ES-I3 (cell line): Measurements from ENCODE around the gene STEEP1.

Experiments used
- H3K36me3 ChIP-seq: 2 replicates; pipeline ENCODE4 v1.6.1; 2013; ENCODE audit warnings: mild to moderate bottlenecking, low read length, control low read depth, moderate library complexity; ENCODE audit not compliant: insufficient read depth
- H3K4me1 ChIP-seq: 2 replicates; pipeline ENCODE4 v1.6.1; 2013; ENCODE audit warnings: mild to moderate bottlenecking, control low read depth, low read length; ENCODE audit not compliant: insufficient read depth
- H3K9ac ChIP-seq: 2 replicates; pipeline ENCODE4 v1.6.1; 2013; ENCODE audit warnings: low read depth, mild to moderate bottlenecking, low read length, moderate library complexity
- H3K9me3 ChIP-seq: 2 replicates; pipeline ENCODE4 v1.6.1; 2013; ENCODE audit warnings: mild to moderate bottlenecking, low read length, moderate library complexity; ENCODE audit not compliant: control insufficient read depth, insufficient read depth

The STEEP1 gene

DNA sequence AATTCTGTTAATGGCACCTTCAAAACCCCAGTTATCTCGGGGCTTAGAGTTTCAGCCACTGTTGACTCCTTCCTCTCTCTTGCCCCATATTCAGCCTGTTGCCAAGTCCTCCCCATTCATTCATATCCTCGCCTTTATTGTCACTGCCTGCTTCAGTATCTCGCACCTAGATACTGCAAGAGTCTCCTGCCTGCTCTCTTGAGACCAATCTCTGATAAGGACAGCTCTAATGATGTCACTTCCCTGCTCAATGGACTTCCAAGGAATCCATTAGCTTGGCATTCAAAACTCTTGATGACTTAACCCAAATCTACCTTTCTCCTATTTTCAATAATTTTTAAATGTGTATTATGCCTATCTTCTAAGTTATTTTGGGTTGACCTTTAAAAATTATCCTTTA, 8.0 kb upstream of the STEEP1 start:
- Histone ChIP-seq H3K9ac (peak overlapping the region; percentile 72; the same call in 1 of the 2 replicates), H3K9me3 (no peaks in the 10 kb centered on the region)

GRCh38 chrX:119570351-119570835, 5.2 kb upstream of the STEEP1 start:
- no peak overlapping the region for H3K9ac ChIP-seq
- no peaks in the 10 kb centered on the region for H3K9me3 ChIP-seq
- H3K4me1 ChIP-seq = peaks cover 1% of the 10 kb centered on the region; the same call in 1 of the 2 replicates
- H3K36me3 ChIP-seq = no peaks in the 10 kb centered on the region

More for the DNA sequence above, 8.0 kb upstream of the STEEP1 start:
- Histone ChIP-seq H3K36me3 (peaks cover 7% of the 10 kb centered on the region; the same call in 1 of the 2 replicates), H3K4me1 (peaks cover 7% of the 10 kb centered on the region; the same call in 1 of the 2 replicates)

GRCh38 chrX:119552508-119552907, 12.7 kb downstream of the STEEP1 start:
- Histone ChIP-seq H3K9ac (no peak overlapping the region), H3K36me3 (no peaks in the 10 kb centered on the region), H3K4me1 (no peaks in the 10 kb centered on the region), H3K9me3 (no peaks in the 10 kb centered on the region)

DNA sequence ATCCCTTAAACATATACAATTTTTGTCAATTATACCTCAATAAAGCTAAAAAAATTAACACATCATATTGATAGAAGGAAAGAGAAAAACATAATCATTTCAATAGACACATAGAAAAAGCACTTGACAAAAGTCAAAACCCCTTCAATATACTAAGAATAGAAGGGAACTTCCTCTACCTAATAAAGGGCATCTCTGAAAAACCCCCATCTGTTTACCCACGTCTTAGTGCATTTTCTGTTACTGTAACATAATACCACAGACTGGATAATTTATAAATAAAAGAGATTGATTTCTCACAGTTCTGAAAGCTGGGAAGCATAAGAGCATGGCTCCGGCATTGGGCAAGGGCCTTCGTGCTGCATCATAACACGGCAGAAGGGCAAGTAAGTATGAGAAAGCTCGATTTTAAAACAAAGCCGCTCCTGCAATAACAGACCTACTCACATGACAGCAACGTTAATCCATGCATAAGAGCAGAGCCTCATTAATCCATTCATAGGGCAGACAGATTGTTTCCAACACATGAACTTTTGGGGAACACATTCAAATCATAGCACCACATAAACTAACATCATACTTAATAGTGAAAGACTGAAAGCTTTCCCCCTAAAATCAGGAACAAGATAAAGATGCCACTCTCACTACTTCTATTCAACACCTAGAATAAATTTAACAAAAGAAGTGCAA, 15.7 kb downstream of the STEEP1 start:
- Histone ChIP-seq H3K4me1 (no peaks in the 10 kb centered on the region), H3K36me3 (no peaks in the 10 kb centered on the region), H3K9me3 (no peaks in the 10 kb centered on the region), H3K9ac (no peak overlapping the region)

DNA sequence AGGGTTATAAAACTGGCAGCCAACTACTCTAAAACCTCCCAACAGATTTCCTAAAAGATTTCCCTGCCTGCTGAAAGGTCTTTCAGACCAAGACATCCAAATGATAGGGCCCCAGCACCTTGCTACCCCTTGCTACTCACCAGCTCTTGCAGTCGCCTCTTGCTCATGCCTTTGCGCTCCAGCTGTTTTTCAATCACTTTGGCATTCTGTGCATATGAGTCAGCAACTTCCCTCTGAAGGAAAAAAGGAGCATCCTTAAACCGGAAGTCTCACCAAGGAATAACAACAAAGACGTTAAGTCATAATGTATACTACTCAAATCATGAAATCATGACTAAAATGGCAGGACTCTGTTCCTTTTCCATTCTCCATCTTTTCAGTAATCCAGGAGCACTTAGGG, 24.0 kb downstream of the STEEP1 start:
- no peak overlapping the region for H3K9ac ChIP-seq
- H3K9me3 ChIP-seq = no peaks in the 10 kb centered on the region
- peaks cover 3% of the 10 kb centered on the region for H3K36me3 ChIP-seq
- peaks cover 10% of the 10 kb centered on the region for H3K4me1 ChIP-seq

GRCh38 chrX:119539872-119540271, 25.3 kb downstream of the STEEP1 start:
- Histone ChIP-seq H3K9ac (no peak overlapping the region), H3K4me1 (peaks cover 10% of the 10 kb centered on the region), H3K9me3 (no peaks in the 10 kb centered on the region), H3K36me3 (peaks cover 3% of the 10 kb centered on the region)

DNA sequence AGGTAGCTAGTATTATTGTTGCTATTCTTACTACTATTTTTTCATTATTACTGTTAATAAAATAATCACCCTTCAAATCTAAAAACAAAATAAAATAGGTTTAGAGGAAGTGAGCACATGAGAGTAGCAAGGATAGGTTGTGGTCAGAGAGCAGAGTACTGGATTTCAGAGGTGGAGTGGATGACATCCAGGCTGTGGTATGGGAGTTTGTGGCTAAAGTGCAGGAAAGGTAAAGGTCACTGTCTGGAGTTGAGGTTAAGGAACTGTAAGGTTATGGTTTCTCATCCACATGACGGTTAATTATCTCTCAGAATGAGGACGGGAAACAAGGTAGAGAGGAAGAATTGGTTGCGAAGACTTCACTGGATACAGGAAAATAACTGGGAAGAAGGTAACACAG, 27.7 kb downstream of the STEEP1 start:
- peaks cover 3% of the 10 kb centered on the region for H3K36me3 ChIP-seq
- peaks cover 10% of the 10 kb centered on the region for H3K4me1 ChIP-seq
- no peaks in the 10 kb centered on the region for H3K9me3 ChIP-seq
- H3K9ac ChIP-seq = no peak overlapping the region

DNA sequence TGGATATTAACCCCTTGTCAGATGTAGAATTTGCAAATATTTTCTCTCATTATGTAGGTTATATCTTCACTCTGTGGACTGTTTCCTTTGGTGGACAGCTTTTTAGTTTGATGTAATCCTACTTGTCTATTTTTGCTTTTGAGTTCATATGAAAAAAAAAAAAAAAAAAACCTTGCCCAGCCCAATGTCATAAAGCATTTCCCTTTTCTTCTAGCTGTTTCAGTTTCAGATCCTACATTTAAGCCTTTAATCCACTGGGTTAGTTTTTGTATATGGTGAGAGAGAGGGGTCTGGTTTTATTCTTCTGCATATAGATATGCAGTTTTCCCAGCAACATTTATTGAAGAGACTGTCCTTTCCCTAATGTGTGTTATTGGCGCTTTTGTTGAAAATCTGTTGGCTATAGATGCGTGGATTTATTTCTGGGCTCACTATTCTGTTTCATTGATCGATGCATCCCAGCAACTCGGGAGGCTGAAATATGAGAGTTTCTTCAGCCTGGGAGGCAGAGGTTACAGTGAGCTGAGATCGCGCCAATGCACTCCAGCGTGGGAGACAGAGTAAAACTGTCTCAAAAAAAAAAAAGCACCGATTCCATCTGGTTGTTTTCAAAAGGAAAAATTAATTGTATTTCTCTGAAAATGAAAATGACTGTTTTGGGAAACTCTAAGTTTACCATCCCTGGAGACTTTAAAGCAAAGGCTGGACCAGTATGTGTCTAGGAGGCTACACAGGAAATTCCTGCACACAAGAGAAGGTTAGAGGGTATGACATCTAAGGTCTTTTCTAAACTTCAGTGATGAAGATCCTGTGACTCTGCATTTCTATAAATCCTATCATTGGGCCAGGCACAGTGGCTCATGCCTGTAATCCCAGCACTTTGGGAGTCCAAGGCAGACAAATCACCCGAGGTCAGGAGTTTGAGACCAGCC, 35.6 kb downstream of the STEEP1 start:
- Histone ChIP-seq H3K9ac (no peak overlapping the region), H3K36me3 (no peaks in the 10 kb centered on the region; the same call in 1 of the 2 replicates), H3K9me3 (no peaks in the 10 kb centered on the region), H3K4me1 (no peaks in the 10 kb centered on the region)

DNA sequence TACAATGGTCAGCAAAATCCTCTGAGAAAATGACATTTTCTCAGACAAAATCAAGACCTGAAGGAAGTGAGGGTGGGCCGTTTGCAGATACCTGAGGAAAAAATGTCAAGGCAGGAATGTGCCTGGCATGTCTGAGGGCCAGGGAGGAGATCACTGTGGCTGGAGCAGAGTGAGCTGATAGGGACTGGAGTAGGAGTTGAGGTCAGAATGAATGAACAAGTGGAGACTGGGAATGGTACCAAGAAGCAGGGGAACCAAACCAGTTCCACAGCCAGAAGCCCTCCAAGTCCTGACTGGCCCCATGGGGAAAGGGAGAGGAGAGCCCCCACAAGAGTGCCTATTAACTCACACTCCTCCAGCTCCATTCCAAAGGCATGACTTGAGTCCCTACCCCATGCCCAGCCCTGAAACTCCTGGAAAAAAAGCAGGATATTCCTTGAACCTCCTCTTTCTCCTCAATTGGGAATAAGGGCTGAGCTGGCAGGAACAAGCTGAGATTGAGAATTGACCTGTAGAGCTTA, 41.5 kb downstream of the STEEP1 start:
- no peak overlapping the region for H3K9ac ChIP-seq
- H3K9me3 ChIP-seq = no peaks in the 10 kb centered on the region
- no peaks in the 10 kb centered on the region for H3K36me3 ChIP-seq
- H3K4me1 ChIP-seq = no peaks in the 10 kb centered on the region

DNA sequence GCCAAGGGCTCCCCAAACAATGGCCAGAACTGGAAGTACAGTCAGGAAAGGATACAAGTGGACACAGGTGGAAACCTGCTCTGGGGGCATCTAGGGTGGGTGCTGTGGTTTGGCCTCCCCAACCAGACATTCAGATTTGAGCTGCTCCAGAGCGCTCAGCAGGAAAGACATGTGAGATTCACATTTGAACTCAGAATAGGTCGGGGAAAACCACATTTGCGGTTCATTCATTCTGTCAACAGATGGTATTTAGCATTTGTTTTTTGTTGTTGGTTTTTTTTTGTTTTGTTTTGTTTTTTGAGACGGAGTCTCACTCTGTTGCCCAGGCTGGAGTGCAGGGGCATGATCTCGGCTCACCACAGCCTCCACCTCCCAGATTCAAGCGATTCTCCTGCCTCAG, 44.0 kb downstream of the STEEP1 start:
- no peak overlapping the region for H3K9ac ChIP-seq
- no peaks in the 10 kb centered on the region for H3K9me3 ChIP-seq
- H3K36me3 ChIP-seq = no peaks in the 10 kb centered on the region
- no peaks in the 10 kb centered on the region for H3K4me1 ChIP-seq

DNA sequence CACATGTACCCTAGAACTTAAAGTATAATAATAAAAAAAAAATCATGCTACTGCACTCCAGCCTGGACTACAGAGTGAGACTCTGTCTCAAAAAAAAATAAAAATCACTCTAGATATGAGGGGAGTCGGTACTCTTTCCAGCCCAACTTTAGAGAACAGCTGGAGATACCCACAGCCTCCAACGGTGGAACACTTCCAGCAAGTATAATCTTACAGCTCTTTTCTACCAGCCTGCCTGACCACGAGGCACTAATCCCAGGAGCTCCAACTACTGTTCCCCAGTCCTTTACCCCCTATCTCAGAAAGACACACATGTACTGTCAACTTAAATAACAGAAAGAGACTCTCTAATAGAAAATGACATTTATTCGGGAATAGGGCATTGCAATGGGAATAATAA, 46.8 kb downstream of the STEEP1 start:
- H3K36me3 ChIP-seq = no peaks in the 10 kb centered on the region
- H3K9ac ChIP-seq = no peak overlapping the region
- H3K4me1 ChIP-seq = no peaks in the 10 kb centered on the region
- H3K9me3 ChIP-seq = no peaks in the 10 kb centered on the region

DNA sequence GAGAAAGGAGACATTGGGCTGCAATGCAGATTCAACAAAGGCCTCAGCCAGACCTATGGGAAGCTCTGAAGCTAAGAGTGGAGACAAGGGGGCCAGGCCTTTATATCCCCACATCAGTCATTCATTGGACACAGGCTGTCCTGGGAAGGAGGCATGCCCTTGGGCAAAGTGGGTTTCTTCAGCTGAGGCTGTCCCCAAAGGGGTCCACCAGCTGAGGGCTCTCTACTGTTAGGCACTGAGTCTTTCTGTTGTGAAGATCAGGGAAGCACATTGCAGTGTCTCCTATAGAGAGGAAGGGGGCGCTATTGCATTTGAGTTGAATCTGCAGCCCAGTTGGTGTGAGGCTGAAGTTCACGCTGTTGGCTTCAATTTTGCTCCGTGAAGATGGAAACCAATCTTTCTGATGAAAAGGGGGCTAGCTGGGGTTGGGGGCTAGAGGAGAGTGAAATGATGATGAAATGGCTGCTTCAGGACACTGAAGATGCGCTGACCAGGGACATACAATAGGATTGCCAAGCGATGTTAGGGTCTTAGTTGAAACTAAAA, 49.0 kb downstream of the STEEP1 start:
- Histone ChIP-seq H3K4me1 (no peaks in the 10 kb centered on the region), H3K9ac (no peak overlapping the region), H3K9me3 (no peaks in the 10 kb centered on the region), H3K36me3 (no peaks in the 10 kb centered on the region)

- Histone ChIP-seq H3K4me1 (no peaks in the 10 kb centered on the region), H3K36me3 (no peaks in the 10 kb centered on the region), H3K9ac (no peak overlapping the region), H3K9me3 (no peaks in the 10 kb centered on the region)
Measured at GRCh38 chrX:119512146-119512800, 52.9 kb downstream of the STEEP1 start.

DNA sequence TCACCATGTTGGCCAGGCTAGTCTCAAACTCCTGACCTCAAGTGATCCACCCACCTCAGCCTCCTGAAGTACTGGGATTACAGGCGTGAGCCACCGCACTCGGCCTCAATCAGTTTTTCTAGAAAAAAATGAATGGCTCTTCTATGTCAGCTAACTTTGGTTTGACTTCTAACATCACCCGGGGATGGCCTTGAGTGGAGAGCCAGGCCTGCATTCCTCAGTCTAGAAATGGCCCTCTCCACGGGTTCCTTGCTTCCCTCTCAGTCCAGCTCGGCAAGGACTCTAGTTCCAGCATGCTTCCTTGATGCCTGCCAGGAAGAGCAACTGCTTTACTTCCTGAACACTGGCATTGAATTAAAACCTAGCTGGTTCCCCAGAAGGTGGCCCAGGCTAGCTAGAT, 58.0 kb downstream of the STEEP1 start:
- Histone ChIP-seq H3K9me3 (no peaks in the 10 kb centered on the region), H3K9ac (no peak overlapping the region), H3K4me1 (peaks cover 6% of the 10 kb centered on the region; the same call in 1 of the 2 replicates), H3K36me3 (no peaks in the 10 kb centered on the region)
